AG09309 (cell line): ENCODE results near the gene IL1RN.

Experiments used
- DNase-seq: peaks from one replicate; pipeline ENCODE4 v3.0.0-alpha.2; 2010; ENCODE audit warnings: low read depth
- H3K4me3 ChIP-seq: 2 replicates; pipeline ENCODE4 v1.5.1; 2011; ENCODE audit warnings: mild to moderate bottlenecking, low read depth, low read length, moderate library complexity; ENCODE audit not compliant: control insufficient read depth
- TF ChIP-seq, protein P1 (sequence below): IDR thresholded peaks from 2 replicates; pipeline ENCODE4 v1.5.1; 2011; ENCODE audit warnings: mild to moderate bottlenecking, low read depth, low read length, inconsistent platforms; ENCODE audit not compliant: insufficient read depth, control insufficient read depth; ENCODE audit errors: missing control alignments

IL1RN gene

DNA sequence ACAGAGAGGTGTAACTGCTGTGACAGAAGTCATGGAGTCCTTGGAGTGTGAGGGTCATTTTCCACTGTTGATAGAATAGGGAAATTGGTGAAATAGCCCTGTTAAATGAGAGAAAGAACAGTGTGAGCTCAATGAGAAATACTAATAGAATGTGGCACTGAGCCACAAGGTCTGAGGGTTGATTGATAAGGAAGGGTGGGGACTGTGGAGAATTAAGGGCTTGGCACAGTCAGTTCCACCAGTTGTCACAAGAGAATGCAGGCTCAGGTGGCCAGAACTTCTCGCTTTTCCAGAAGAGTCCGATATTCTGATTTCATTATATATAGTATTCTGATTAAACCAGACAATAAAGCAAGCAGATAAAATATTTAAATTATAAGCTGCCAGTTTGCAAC lies 9.1 kb upstream of the IL1RN start:
- TF ChIP-seq, protein P1, sequence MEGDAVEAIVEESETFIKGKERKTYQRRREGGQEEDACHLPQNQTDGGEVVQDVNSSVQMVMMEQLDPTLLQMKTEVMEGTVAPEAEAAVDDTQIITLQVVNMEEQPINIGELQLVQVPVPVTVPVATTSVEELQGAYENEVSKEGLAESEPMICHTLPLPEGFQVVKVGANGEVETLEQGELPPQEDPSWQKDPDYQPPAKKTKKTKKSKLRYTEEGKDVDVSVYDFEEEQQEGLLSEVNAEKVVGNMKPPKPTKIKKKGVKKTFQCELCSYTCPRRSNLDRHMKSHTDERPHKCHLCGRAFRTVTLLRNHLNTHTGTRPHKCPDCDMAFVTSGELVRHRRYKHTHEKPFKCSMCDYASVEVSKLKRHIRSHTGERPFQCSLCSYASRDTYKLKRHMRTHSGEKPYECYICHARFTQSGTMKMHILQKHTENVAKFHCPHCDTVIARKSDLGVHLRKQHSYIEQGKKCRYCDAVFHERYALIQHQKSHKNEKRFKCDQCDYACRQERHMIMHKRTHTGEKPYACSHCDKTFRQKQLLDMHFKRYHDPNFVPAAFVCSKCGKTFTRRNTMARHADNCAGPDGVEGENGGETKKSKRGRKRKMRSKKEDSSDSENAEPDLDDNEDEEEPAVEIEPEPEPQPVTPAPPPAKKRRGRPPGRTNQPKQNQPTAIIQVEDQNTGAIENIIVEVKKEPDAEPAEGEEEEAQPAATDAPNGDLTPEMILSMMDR: no peak
- no peak overlapping the region for H3K4me3 ChIP-seq
- DNase-seq: no peak

DNA sequence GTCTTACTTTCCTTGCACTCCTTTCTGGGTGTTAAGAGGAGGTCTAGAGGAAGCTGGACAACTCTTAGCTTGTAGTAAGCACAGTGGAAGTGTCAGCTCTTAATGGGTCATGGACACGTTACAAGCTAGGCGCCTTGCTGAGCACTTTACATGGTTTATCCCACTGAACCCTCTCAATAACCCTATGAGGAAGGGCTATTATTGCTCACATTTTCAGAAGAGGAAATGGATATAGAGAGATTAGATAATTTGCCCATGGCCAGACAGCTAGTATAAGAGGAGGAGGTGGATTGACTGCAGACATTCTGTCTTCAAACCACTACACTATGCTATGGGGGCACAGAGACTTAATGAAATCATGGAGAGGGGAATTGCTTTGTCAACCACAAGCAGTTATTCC lies 8.3 kb upstream of the IL1RN start:
- TF ChIP-seq, protein P1: no peak
- no peak overlapping the region for H3K4me3 ChIP-seq
- DNase-seq: no peak

DNA sequence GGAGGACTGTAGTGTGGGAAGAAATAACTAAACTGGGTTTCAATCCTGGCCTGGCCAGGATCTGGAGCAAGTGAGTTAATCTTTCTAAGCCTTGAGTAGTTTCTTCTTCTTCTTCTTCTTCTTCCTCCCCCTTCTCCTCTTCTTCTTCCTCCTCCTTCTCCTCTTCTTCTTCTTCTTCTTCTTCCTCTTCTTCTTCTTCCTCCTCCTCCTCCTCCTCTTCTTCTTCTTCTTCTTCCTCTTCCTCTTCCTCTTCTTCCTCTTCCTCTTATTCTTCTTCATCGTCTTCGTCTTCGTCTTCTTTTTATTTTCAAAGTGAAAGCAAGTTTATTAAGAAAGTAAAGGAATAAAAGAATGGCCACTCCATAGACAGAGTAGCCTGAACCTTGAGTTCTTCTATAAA lies 6.5 kb upstream of the IL1RN start:
- H3K4me3 ChIP-seq: no peak overlapping the region
- no peak for DNase-seq
- TF ChIP-seq, protein P1: no peak

DNA sequence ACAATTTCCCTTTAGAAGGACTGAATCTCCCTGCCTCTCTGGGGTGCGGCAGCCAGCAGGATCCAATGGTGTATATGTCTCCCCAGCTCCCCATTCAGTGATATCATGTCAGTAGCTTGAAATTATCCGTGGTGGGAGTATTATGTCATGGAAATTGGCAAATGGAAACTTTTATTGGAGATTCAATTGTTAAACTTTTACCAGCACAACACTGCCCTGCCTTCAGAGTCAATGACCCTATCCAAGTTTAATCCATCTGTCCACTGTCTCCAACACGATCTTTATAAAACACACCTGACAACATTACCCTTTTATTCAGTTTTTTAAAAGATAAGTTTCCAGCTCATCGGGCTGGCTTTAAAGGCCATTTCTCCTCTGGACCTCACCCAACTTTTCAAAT lies 5.0 kb upstream of the IL1RN start:
- no peak for DNase-seq
- H3K4me3 ChIP-seq: no peak overlapping the region
- TF ChIP-seq, protein P1: no peak

DNA sequence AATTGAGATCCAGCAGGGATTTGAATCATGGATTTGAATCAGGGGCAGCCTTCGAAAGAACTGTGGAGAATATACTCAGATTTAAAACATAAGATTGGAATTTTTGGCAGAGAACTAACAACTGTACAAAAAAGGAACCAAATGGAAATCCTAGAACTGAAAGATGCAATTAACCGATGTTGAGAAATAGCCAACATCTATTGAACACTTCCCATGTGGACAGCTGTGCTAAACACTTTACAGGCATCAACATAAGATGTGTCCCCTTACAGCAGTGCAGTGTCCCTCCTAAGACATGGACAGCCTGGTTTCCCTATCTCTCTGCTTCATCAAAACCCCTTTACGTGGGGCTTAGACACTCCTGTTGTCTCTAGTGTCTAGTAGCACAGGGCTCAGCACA lies 3.7 kb upstream of the IL1RN start:
- no peak overlapping the region for H3K4me3 ChIP-seq
- TF ChIP-seq, protein P1: no peak
- no peak for DNase-seq

DNA sequence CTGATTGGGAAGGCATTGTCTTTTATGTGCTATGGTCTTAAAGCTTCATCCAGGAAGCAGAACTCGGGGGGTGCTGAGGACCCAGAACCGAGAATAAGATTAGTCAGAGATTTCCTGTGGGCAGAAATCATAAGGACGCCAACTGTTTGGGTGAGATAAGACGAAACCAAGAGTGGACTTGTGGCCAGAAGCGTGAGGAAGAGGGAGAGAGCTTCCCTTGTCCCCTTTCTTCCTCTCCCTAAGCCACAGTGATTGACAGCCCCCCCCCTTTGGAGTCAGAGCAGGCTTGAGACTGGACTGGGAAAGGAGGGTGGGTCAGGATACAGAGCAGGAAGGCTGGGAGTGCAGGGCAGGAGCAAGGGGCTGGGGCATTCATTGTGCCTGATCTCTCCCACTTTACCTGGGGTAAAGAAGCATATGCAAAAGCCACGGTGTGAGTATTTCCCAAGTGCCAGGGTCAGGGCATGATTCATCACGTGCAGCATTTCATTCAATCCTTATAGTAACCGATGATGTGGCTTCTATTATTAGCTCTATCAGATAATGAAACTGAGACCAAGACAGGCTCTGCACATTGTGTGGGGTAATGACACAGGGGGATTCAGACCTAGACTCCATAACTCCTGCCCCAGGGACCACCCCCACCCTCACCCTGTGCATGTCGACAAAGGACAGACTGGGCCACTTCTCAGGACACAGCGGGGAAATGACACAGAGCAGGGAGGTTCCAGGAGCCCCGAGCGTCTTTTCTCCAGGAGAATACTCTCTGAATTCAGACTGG lies 3.0 kb upstream of the IL1RN start:
- no peak overlapping the region for H3K4me3 ChIP-seq
- no peak for DNase-seq
- TF ChIP-seq, protein P1: no peak
